HG03025 (cell line): ENCODE measurements around the gene ARHGAP26.

Experiments used
- ATAC-seq: cut with Tn5 transposase; IDR thresholded peaks from one replicate; pipeline ENCODE4 v1.9.1; 2021; ENCODE audit warnings: mild to moderate bottlenecking, moderate library complexity; ENCODE audit not compliant: unreplicated experiment, low FRiP score

ARHGAP26 gene

DNA sequence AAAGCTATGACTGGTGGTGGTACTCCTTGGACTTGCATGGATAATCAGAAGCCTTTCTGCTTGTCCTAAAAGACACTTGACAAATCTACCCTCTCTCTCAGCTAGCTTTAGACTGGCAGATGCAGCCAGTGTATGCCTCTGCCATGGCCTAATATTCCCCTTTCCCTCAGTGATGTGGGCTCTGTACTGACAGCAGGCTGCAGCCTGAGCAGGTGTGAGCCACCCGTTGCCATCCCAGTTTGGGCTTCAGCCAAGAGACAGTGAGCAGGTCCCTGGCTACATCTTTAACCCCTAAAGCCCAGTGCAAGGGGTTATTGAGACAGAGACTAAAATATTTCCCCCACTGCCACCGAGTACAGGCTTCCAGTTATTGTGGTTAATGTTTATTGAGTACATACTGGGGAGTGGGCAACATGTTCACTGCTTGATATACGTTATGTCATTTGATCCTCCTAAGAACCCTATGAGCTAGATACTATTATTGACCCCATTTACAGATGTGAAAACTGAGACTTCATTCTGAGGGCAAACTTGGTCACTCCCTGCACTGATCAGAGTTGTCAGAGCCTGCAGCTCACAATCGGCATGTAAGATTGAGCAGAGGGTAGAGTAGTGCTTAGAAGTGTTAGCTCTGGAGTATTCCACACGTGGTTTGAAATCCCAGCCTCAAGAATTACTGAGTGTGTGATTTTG lies 254.2 kb downstream of the ARHGAP26 start:
- no peak for ATAC-seq

DNA sequence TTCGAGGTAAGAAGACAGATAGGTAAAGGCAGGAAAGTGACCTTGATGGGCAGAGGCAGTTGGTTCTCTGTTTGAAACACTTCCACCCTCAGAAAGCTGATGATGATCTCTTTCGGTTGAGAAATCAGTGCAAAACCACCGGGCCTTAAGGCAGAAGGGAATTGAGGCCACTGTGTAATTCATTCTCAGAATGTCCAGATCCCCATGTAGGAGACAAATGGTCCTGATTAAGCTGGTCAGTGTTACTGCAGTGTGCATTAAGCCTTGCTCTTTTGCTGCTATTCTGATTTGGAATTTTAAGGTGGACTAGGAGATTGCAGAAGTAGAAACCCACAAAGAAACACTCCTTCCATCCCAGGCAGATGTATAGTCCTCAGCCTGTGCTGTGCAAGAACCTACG lies 255.2 kb downstream of the ARHGAP26 start:
- no peak for ATAC-seq

DNA sequence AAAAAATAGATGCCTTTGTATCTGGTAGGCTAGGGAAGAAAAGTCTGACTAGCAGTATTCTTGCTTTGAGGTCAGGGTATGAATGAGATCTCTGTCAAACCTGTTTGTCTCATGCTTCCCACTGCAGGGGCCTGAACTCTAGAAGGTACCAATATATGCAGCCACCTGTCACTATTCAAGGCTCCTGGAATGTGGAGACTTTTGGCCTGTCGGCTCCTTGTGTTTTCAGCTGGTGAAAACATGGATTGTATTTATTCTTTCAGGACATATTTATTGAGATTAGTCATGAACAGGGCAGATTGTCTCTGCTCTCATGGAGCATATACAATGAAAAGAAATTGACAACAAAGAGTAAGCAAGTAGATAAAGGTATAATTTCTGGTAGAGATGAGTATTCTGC lies 255.8 kb downstream of the ARHGAP26 start:
- no peak for ATAC-seq

DNA sequence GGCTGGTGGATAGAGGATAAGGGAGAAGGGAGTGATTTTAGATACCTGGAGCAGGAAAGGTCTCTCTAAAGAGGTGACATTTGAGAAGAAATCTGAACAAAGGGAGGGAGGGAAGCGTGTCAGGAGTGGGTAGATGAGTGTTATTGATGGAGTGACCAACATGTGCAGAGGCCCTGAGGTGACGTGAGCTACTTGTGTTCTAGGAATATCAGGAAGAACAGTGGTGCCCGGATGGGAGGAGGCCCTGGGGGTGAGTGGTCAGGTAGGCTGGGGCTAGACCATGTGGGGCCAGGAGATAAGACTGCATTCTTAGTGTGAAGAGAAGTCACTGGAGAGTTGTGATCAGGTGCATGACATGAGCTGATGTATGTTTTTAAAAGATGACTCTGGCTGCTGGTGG lies 256.2 kb downstream of the ARHGAP26 start:
- no peak for ATAC-seq

DNA sequence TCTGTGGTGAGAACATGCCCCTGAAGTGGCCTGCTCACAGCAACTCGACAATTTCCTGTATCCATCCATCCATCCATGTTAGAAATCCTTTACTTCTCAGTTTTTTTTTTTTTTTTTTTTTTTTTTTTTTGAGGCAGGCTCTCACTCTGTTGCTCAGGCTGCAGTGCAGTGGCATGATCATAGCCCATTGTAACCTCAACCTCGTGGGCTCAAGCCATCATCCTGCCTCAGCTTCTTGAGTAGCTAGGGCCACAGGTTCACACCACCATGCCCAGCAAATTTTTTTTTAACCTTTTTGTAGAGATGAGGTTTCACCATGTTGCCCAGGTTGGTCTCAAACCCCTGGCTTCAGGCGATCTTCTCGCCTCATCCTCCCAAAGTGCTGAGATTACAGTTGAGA lies 259.1 kb downstream of the ARHGAP26 start:
- ATAC-seq, result no peak

DNA sequence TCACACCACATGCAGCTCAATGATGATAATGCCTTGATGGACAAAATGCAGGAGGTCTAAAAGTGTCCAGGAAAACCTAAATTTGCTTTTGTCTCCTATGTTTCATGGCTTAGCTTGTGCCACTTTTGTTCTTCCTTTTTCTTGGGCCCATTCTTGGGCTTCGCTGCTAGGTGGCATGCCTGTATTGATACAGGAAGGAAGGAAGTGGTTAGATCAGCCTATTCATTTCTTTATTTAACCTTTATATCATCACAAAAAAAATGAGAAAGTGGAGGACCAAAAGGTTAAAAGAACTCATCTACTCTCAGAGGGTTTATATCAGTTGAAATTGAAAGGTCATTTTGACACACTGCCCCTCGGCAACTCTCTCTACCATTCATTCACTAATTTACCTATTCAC lies 260.2 kb downstream of the ARHGAP26 start:
- ATAC-seq, result no peak

DNA sequence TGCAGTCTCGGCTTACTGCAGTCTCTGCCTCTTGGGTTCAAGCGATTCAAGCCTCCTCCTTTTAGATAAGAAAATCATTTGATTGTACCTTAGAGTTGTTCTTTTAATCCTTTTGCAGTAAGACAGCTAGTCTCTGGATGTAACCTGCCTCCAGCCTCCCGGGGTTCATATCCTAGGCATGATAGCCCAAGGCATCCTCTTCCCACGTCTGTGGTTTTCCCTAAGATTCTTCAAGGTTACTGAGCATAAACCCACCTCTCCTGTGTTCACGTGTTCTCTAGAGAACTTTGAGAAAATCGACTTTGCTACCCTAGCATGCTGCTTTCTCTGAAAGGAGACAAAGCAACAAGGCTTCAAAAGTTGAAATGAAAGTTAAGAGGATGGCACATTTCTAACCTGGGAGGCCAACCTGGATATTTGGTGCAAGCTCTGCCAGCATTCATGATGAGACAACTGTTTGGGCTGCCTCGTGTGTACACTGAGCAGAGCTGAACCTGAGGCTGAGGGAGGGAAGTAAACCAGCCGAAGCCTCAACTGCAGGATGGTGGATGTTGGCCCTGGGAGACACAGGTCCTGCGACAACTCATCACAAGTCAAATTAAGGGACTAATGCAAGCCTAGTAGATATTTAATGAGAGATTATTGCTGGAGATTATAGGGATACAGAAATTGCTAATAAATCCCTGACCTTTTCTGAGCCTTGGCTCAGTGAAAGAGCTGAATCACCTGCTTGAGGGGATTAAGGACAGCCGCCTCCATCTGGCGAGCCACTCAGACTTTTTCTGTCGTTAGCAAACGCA lies 261.8 kb downstream of the ARHGAP26 start:
- ATAC-seq, result no peak

DNA sequence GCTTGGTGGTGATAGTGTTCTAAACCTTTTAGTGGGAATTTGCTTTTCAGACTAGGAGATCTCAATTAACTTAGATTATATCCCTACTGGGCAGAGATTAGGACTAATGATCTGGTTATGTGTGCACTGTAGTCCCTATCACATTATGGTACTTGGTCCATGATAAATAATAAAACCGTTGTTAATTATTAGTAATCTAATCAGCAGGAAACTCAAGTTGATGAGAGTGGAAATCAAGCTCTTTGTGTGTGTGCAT lies 262.3 kb downstream of the ARHGAP26 start:
- no peak for ATAC-seq

DNA sequence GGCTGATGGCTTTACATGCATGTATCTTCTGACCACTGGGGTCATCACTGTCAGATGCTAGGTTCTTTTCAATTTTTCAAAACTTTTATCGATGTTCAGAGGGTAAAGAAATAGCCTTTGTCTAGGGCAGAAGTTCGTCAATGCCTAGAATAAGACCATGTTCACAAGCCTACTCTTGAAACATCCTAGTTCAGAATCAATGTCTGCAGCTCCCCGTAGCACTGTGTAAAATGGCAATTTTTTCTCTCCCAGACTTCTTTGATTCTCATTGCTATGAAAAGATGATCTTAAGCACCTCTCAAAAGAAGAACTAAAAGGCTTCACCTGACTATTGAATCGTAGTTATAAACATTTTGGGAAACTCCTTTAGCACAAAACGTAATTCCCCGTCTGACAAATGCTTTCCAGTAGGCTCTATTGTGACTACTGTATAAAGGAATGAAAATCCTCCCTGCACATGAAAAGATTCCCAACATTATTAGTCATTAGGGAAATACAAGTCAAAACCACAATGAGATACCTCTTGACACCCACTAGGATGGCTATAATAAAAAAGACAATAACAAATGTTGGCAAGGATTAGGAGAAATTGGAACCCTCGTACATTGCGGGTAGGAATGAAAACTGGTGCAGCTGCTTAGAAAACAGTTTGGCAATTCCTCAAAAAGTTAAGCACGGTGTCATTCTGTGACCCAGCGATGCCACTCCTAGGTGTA lies 263.5 kb downstream of the ARHGAP26 start:
- ATAC-seq, result no peak

DNA sequence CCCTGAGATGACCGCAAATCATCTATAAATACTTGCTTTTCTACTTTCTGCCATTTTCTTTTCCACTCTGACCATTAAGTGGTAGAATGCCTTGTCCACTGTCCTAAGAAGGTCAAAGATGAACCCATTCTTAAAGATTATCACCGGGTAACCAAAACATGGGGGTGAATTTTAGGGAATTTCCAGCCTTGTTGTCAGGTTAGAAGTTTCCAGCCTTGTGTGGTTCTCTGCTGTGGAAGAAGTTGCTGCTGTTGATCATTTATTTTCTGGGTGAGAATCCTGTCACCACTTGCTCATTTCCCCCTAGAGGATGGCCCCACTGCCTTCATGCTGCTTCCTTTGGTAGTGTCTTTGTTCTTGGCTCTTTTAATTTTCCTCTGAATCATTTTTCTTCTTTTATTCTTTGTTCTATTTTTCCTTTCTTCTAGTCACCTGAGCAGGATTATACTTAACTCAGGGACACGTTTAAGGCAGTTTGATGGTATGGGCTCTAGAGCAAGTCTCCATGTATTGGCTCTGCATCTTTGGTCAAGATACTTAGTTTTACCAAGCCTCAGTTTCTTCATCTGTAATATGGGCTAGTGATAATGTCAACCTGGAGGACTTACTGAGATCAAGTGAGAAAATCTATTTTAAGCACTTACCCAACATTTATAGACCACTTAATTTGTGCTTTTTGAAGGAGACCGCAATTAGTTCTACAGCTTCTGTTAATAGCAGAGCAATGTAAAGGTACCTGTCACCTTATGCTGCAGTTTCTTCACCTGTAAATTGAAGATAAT lies 266.2 kb downstream of the ARHGAP26 start:
- no peak for ATAC-seq

DNA sequence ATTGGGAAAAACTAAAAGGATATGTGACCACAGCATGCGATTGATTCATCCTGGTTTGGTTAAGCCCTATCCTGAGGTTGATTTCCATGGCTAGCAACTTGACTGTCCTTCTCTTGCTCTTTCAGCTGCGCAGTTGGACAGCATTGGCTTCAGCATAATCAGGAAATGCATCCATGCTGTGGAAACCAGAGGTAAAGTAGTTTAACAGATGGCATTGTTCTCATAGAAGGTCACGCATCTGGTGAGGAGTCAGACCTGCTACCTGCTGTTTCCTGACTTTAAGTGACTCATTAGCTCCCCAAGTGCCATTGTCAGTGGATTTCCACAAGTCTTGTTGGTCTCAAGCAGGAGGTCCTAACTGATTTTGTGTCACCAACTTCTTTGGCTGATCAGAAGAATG lies 266.9 kb downstream of the ARHGAP26 start:
- ATAC-seq, result no peak

DNA sequence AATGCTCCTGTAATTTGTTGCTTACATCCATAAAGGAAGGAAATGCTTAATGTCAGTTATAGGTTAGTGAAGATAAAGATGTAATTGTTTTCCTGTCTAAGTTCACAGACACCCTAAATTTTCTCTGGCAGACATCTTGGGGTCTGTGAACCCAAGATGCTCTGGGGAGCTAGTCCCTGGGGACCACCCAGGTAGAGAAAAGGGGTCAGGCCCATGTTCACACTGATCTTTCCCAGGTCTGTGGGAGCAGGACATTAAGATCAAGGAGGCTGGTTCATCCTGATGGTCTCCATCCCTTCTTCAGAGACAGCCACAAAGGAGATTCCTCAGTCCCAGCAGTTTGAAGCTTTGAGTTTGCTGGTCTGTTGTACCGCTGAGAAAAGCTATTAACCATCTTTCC lies 267.5 kb downstream of the ARHGAP26 start:
- no peak for ATAC-seq

DNA sequence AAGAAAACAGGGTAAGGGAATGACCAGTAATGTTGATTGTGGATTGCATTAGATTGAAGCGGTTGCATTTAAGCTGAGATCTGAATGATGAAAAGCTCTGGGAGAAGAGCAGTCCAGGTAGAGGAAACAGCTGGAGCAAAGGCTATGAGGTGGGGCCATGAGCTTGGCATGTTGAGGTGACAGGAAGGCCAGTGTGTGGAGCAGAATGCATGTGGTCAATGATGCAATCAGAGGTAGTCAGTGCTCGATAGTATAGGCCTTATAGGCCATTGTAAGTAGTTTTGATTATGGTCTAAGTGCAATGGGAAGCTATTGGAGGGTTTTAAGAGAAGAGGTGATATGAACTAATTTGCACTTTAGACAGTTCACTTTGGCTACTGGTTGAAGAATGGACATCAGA lies 270.4 kb downstream of the ARHGAP26 start:
- no peak for ATAC-seq

DNA sequence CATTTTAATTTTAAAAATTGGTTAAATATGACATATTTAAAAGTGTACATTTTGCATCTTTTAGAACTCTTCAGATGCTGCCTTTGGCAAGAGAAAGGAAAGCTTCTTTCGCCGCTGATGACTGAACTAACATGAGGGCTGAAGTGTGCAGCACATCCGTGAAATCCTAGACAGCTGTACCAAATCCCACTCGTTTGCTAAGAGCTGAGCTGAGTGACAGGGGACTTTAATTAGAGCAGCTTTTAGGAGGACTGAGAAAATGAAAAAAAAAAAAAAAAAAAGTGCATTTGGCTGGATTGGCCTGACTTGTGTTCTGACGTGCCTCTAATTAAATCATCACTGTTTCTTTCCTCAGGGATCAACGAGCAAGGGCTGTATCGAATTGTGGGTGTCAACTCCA lies 271.3 kb downstream of the ARHGAP26 start:
- no peak for ATAC-seq

DNA sequence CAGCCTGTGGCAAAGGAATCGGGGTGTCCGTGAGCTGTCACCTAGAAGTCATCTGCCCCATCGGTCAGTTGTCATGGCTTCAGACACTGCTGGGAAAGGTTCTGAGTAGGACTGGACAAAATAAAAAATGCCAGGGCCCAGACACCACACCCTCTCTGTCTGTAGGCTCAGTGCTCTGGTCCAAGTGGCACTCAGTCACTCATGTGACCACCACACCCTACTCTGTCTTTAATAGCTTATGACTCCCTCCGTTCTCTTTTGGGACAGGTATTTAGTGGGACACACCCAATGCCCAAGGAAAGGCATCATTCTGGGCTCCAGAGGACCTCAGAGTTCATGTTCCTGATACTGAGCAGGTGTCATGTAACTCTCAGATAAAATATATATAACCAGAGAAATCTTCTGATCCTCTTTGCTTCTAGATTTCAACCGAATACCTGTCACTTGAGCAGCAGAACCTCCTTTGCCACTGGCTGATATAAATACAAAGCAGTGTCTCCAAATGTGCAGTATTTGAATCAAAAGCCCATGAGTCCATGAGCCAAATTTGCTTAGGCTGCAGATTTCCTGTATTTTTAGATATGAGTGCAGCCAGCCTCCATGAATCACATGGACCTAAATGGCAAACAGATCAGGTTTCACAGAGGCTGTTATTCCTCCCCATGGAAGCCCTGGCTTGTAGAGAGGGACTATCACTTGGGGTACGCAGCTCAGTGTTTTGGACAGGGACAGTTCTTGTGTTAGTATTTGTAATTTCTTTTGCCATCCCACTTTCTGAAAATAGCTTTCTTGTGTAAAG lies 272.0 kb downstream of the ARHGAP26 start:
- no peak for ATAC-seq

DNA sequence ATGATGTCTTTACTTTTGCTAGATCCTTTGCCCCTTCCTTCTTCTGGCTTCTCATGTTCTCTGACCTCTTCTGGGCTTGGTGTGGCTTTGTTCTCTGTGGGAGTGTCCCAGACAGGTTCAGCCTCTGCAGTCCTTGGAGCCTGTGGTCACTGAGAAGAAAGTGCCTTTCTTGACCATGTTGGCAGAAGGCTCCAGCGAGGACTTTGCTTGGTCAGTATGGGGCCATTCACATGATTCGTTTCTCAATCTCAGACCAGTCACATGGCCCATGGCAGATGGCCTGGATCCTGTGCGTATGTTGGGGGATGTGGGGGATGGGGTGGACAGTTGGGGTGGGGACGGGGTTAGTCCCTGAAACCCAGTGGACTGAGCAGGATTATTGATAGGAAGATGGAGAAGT lies 274.1 kb downstream of the ARHGAP26 start:
- no peak for ATAC-seq

DNA sequence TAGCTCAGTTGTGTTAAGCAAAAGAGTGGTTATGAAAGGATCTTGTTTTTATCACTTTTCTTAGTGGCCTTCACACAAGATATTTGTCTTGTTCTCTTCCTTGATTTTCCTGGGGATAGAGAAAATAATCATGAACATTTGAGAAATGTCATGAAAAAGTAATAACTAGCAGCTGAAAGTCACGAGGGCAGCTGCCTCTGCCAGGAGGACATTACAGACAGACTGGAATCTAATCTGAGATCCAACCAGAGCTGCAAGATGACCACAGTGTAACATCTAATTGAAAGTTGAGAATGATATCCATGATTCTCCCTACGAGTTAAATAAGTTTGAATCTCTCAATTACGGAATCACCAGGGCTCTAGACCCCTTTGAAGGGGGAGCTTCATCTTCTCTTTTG lies 274.9 kb downstream of the ARHGAP26 start:
- no peak for ATAC-seq

DNA sequence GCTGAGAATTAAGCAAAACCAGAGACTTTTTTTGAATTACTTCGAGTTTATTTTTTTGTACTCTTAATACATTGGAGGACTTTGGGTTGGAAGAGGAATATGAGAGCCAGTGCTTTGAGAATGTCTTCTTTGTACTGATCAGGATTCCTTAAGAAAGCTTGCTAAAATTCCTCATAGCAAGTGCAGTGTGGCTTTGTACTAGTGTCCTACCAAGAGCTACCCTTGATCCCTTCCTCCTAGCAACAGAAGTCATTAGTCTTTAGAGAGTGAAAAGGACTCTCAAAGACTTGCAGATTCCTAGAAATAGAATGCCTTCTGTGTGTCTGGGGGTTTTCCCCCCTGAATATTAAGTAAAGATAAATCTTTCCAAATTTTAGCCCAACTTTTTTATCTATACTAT lies 276.1 kb downstream of the ARHGAP26 start:
- ATAC-seq, result no peak

DNA sequence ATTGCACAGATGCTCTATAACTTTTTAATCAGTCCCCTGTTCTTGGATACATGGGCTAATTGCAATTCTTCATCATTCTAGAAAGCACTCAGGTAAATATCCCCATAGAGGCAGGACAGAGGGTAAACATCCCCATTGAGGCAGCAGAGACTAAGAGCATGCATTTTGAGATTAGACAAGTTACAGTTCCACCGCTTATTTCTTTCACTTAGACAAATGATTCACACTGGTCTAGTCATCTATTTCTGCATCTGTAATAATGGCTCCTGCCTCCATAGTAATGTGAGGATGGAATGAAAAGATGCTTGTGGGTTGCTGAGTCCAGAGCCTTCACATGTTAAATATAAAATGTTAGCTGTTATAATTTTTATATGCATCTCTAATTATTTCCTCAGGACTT lies 276.9 kb downstream of the ARHGAP26 start:
- no peak for ATAC-seq

DNA sequence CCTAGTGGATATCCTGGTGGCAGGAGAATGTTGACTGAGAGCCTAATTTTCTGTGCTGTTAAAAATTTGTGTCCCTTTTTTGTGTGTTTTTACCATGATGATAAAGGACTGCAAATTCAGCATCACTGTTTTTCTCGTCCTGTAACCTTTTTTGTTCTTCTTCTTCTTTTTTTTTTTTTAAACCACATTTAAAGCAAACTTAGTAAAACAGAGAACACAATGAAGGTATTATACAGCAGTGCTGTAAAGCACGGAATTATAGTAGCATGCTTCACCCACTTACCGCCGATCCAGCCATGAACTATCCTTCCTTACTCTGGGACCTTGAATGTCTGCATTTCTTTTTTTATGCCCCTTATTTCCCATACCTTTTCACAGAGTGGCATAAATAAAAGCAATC lies 280.0 kb downstream of the ARHGAP26 start:
- ATAC-seq, result no peak
